ENCODE results near the gene CCDC32. TPM values are rescaled to one million over a fixed set of nuclear protein-coding genes. Genes with fewer than 3 reads are reported as not detected.

Gene CCDC32
- total RNA-seq, 1 donor, result 16.3 TPM

DNA sequence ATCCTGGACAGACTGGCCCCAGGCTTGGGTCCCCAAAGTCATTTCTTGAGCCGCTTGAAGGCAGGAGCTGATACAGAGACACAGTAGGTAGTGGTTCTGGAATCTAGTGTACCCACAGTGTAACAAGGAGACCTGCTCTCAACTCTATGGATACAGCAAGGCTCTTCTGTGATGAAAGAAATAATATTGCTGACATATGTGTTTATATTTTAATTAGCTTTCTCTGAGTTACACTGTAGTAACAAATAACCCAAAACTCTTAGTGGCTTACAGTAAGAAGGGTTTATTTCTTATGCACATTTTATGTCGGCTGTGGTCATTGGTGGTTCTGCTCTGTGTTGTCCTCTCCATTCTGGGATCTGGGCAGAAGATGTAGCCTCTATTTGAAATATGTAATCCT lies 48.5 kb downstream of the CCDC32 start:
- TF ChIP-seq, protein P1, sequence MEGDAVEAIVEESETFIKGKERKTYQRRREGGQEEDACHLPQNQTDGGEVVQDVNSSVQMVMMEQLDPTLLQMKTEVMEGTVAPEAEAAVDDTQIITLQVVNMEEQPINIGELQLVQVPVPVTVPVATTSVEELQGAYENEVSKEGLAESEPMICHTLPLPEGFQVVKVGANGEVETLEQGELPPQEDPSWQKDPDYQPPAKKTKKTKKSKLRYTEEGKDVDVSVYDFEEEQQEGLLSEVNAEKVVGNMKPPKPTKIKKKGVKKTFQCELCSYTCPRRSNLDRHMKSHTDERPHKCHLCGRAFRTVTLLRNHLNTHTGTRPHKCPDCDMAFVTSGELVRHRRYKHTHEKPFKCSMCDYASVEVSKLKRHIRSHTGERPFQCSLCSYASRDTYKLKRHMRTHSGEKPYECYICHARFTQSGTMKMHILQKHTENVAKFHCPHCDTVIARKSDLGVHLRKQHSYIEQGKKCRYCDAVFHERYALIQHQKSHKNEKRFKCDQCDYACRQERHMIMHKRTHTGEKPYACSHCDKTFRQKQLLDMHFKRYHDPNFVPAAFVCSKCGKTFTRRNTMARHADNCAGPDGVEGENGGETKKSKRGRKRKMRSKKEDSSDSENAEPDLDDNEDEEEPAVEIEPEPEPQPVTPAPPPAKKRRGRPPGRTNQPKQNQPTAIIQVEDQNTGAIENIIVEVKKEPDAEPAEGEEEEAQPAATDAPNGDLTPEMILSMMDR (IDR thresholded peaks at IDR 0.05; ENCODE audit: extremely low read depth, low read depth, low read length), result no peak
- DNase-seq (ENCODE audit: insufficient read length, low spot score, missing footprints), result no peak
- Histone ChIP-seq H3K9me3 (ENCODE audit: low read depth, low read length) (no peaks in the 10 kb centered on the region), H2AFZ (ENCODE audit: low read length) (no peak overlapping the region), H3K36me3 (ENCODE audit: insufficient read depth, low read length) (no peaks in the 10 kb centered on the region), H3K79me2 (ENCODE audit: insufficient read depth, low read length) (no peaks in the 10 kb centered on the region), H3K27me3 (ENCODE audit: insufficient read depth, low read length) (peaks cover under 1% of the 10 kb centered on the region), H3K4me1 (ENCODE audit: insufficient read depth, low read length) (peaks cover 6% of the 10 kb centered on the region), H3K4me3 (ENCODE audit: insufficient read depth, low read length) (no peak overlapping the region), H3K27ac (ENCODE audit: low read depth, low read length) (no peak overlapping the region), H4K20me1 (ENCODE audit: insufficient read depth, low read length) (no peaks in the 10 kb centered on the region), H3K4me2 (ENCODE audit: insufficient read depth, low read length) (no peak overlapping the region)

DNA sequence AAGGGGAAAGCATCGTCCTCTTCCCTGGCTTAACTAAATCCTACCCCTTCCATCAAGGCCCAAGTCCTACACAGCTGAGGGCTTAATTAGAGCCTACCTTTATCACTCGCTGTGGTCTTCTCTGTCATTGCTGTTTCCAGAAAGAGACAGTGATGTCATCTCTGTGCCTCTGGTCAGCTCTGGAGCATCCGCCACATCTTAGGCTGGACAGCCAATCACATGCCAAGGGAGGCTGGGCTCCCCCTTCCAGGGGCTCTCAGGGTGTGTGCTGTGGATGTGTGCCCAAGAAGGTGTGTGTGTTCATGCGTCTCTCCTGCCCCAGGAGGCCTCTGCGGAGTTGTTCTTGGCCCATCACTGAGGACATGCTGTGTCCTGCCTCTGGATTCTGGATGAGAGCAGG lies 51.2 kb downstream of the CCDC32 start:
- Histone ChIP-seq H3K36me3 (ENCODE audit: insufficient read depth, low read length) (no peaks in the 10 kb centered on the region), H3K4me2 (ENCODE audit: insufficient read depth, low read length) (no peak overlapping the region), H4K20me1 (ENCODE audit: insufficient read depth, low read length) (no peaks in the 10 kb centered on the region), H3K4me3 (ENCODE audit: insufficient read depth, low read length) (no peak overlapping the region), H2AFZ (ENCODE audit: low read length) (no peak overlapping the region), H3K4me1 (ENCODE audit: insufficient read depth, low read length) (peaks cover 6% of the 10 kb centered on the region), H3K27me3 (ENCODE audit: insufficient read depth, low read length) (peaks cover 18% of the 10 kb centered on the region), H3K9me3 (ENCODE audit: low read depth, low read length) (no peaks in the 10 kb centered on the region), H3K27ac (ENCODE audit: low read depth, low read length) (no peak overlapping the region), H3K79me2 (ENCODE audit: insufficient read depth, low read length) (no peaks in the 10 kb centered on the region)
- no peak for DNase-seq (ENCODE audit: insufficient read length, low spot score, missing footprints)
- TF ChIP-seq, protein P1 (IDR thresholded peaks at IDR 0.05; ENCODE audit: extremely low read depth, low read depth, low read length), result no peak

DNA sequence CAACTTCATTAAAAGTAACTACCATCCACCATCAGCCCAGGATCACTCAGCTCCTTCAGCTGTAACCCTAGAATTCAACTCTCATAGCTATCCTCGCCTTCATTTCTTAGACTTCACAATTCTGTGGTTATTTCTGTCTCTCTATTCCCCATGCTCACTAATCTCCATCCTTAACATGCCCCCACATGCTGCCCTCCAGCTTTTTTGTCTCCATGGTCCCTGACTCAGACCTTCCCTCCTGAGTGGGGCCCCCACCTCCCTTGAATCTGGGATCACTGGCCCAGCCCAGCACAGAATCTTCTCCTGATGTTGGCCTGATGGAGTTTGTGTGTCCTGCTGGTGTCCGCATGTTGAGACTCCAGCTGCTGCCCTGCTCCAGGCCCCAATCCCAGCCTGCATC lies 52.4 kb downstream of the CCDC32 start:
- Histone ChIP-seq H2AFZ (ENCODE audit: low read length) (no peak overlapping the region), H4K20me1 (ENCODE audit: insufficient read depth, low read length) (no peaks in the 10 kb centered on the region), H3K79me2 (ENCODE audit: insufficient read depth, low read length) (no peaks in the 10 kb centered on the region), H3K4me3 (ENCODE audit: insufficient read depth, low read length) (no peak overlapping the region), H3K4me2 (ENCODE audit: insufficient read depth, low read length) (no peak overlapping the region), H3K9me3 (ENCODE audit: low read depth, low read length) (no peaks in the 10 kb centered on the region), H3K27ac (ENCODE audit: low read depth, low read length) (no peak overlapping the region), H3K36me3 (ENCODE audit: insufficient read depth, low read length) (no peaks in the 10 kb centered on the region), H3K4me1 (ENCODE audit: insufficient read depth, low read length) (peaks cover 8% of the 10 kb centered on the region), H3K27me3 (ENCODE audit: insufficient read depth, low read length) (peaks cover 24% of the 10 kb centered on the region)
- DNase-seq (ENCODE audit: insufficient read length, low spot score, missing footprints), result no peak
- TF ChIP-seq, protein P1 (IDR thresholded peaks at IDR 0.05; ENCODE audit: extremely low read depth, low read depth, low read length), result no peak

DNA sequence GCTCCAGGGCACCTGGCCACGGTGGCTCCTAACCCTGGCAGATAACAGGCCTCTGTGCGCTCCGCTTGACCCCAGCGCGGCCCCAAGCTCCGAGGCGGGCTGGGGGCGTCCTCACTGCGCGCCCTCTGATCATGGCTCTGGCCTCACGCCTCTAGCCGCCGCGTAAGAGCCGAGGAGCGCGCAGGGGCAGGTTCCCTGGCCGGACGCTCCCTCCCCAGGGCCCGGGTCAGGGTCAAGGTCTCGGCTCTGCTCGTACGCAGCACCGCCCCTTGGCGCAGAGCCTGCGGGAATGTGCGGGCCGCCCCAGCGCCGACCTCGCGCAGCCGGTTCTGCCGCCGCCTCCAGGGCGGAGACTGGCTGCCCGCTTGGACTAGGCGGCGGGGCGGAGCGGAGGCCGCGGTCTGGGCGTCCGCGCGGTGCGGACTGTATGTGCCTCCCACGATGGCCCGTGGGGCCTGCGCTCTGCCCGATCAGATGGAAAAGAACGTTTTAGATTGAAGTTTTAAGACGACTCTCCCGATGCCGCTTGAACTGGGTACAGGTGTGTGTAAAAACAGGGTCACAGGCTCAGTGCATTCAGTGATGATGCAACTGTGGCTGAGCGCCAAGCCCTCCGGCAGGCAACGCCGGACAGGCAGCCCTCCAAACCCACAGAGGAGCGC lies 53.2 kb downstream of the CCDC32 start:
- Histone ChIP-seq H3K4me1 (ENCODE audit: insufficient read depth, low read length) (peaks cover 10% of the 10 kb centered on the region), H3K4me2 (ENCODE audit: insufficient read depth, low read length) (peak overlapping the region; percentile 82), H3K27ac (ENCODE audit: low read depth, low read length) (no peak overlapping the region), H3K79me2 (ENCODE audit: insufficient read depth, low read length) (no peaks in the 10 kb centered on the region), H3K27me3 (ENCODE audit: insufficient read depth, low read length) (peaks cover 24% of the 10 kb centered on the region), H3K4me3 (ENCODE audit: insufficient read depth, low read length) (peak overlapping the region; percentile 73), H3K36me3 (ENCODE audit: insufficient read depth, low read length) (no peaks in the 10 kb centered on the region), H2AFZ (ENCODE audit: low read length) (peak overlapping the region; percentile 75), H3K9me3 (ENCODE audit: low read depth, low read length) (no peaks in the 10 kb centered on the region), H4K20me1 (ENCODE audit: insufficient read depth, low read length) (no peaks in the 10 kb centered on the region)
- DNase-seq (ENCODE audit: insufficient read length, low spot score, missing footprints), result peak; percentile 91
- TF ChIP-seq, protein P1 (IDR thresholded peaks at IDR 0.05; ENCODE audit: extremely low read depth, low read depth, low read length), result no peak
